Measurements from ENCODE around the gene ZCCHC14.

GRCh38 chr16:87535855-87536794, 43.3 kb upstream of the ZCCHC14 start:
- no peak for TF ChIP-seq CTCF (IDR thresholded peaks at IDR 0.05; ENCODE audit: insufficient read depth, low read depth, low read length)
- no peak for TF ChIP-seq EZH2 (IDR thresholded peaks at IDR 0.05; ENCODE audit: insufficient read depth, low read length)
